OCI-LY1 (cell line): ENCODE data around the gene SLC6A18.

Experiments
- H2AFZ ChIP-seq: fragments of 200-600 bp; sonication (generic), shearing (Covaris generic); 2 replicates; pipeline ENCODE4 v1.6.0; 2014; ENCODE audit warnings: antibody characterized with exemption, mild to moderate bottlenecking, low read length
- H3F3A ChIP-seq: fragments of 200-600 bp; sonication (generic), shearing (Covaris generic); 2 replicates; pipeline ENCODE4 v1.6.0; 2014; ENCODE audit warnings: mild to moderate bottlenecking, antibody characterized with exemption, low read length, moderate library complexity; ENCODE audit not compliant: insufficient read depth
- H3K27ac ChIP-seq: fragments of 200-600 bp; sonication (generic); 2 replicates; pipeline ENCODE4 v1.5.1; 2014; ENCODE audit warnings: low read length, mixed run types, mild to moderate bottlenecking, low read depth; ENCODE audit not compliant: poor library complexity, severe bottlenecking
- H3K27me3 ChIP-seq: fragments of 200-600 bp; sonication (generic); 2 replicates; pipeline ENCODE4 v1.6.0; 2014; ENCODE audit warnings: antibody characterized with exemption, mild to moderate bottlenecking, low read length, moderate library complexity; ENCODE audit not compliant: insufficient read depth
- H3K36me3 ChIP-seq: fragments of 200-600 bp; sonication (generic); 2 replicates; pipeline ENCODE4 v1.6.1; 2014; ENCODE audit warnings: mild to moderate bottlenecking, antibody characterized with exemption, low read length, moderate library complexity, mixed read lengths; ENCODE audit not compliant: insufficient read depth
- H3K4me1 ChIP-seq: fragments of 200-600 bp; sonication (generic); 2 replicates; pipeline ENCODE4 v1.5.1; 2014; ENCODE audit warnings: mild to moderate bottlenecking, low read length, moderate library complexity; ENCODE audit not compliant: insufficient read depth, severe bottlenecking
- H3K4me2 ChIP-seq: fragments of 200-600 bp; sonication (generic), shearing (Covaris generic); 2 replicates; pipeline ENCODE4 v1.6.1; 2014; ENCODE audit warnings: low read length
- H3K4me3 ChIP-seq: fragments of 200-600 bp; sonication (generic); 2 replicates; pipeline ENCODE4 v1.5.1; 2014; ENCODE audit warnings: low read length, low read depth, mild to moderate bottlenecking, mixed read lengths; ENCODE audit not compliant: poor library complexity, severe bottlenecking
- H3K79me2 ChIP-seq: fragments of 200-600 bp; shearing (Covaris generic); 2 replicates; pipeline ENCODE4 v1.6.1; 2016; ENCODE audit warnings: mixed run types, low read length, mixed read lengths; ENCODE audit not compliant: insufficient read depth
- H3K9ac ChIP-seq: fragments of 200-600 bp; sonication (generic), shearing (Covaris generic); 2 replicates; pipeline ENCODE4 v1.6.1; 2014; ENCODE audit warnings: mild to moderate bottlenecking, low read length, mixed read lengths
- H3K9me2 ChIP-seq: fragments of 200-600 bp; sonication (generic), shearing (Covaris generic); 2 replicates; pipeline ENCODE4 v1.6.1; 2014; ENCODE audit warnings: low read depth, mild to moderate bottlenecking, low read length, mixed read lengths
- H3K9me3 ChIP-seq: fragments of 200-600 bp; shearing (Covaris generic); 2 replicates; pipeline ENCODE4 v1.6.1; 2014; ENCODE audit warnings: low read length, mixed read lengths
- H4K20me1 ChIP-seq: fragments of 200-600 bp; sonication (generic), shearing (Covaris generic); 2 replicates; pipeline ENCODE4 v1.6.0; 2016; ENCODE audit warnings: mild to moderate bottlenecking, low read length; ENCODE audit not compliant: insufficient read depth
- EZH2 ChIP-seq: fragments of 200-600 bp; sonication (generic), shearing (Covaris generic); IDR thresholded peaks from 2 replicates; pipeline ENCODE4 v1.8.0; 2017; ENCODE audit warnings: borderline replicate concordance, mixed run types, mild to moderate bottlenecking, antibody characterized with exemption, low read length, moderate library complexity, mixed read lengths
- TF ChIP-seq, protein P1 (sequence below): fragments of 200-600 bp; sonication (generic), shearing (Covaris generic); IDR thresholded peaks from 2 replicates; pipeline ENCODE4 v1.5.1; 2017; ENCODE audit warnings: mild to moderate bottlenecking, antibody characterized with exemption, low read length, moderate library complexity, mixed read lengths

The SLC6A18 gene

DNA sequence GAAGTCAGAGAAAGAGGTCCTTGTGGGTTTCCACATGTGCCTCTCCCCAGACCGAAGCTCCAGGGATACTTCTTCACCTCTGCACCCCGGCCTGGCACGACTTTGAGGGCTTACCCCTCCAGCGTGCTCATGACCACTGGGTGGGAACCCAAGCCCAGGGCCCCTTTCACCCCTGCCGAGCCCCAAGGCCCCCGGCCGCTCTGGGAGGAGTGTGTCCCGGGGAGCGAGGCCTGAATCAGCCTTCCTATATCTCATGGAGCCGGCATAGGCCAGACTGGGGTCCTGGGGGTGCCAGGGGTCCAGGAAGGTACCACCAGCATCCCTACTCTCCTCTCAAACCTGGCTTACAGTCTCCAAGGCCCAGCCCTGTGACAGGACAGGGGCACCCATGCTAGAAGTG is 52.6 kb downstream of the SLC6A18 start:
- Histone ChIP-seq H3K4me2 (no peak overlapping the region), H3K27me3 (no peaks in the 10 kb centered on the region), H3K79me2 (no peaks in the 10 kb centered on the region), H3K9ac (no peak overlapping the region), H3K9me3 (no peaks in the 10 kb centered on the region), H4K20me1 (no peaks in the 10 kb centered on the region), H2AFZ (no peak overlapping the region), H3K36me3 (peaks cover 70% of the 10 kb centered on the region), H3F3A (no peaks in the 10 kb centered on the region), H3K4me3 (no peak overlapping the region), H3K9me2 (no peaks in the 10 kb centered on the region), H3K4me1 (no peaks in the 10 kb centered on the region), H3K27ac (no peak overlapping the region)
- TF ChIP-seq EZH2, result no peak
- TF ChIP-seq, protein P1, sequence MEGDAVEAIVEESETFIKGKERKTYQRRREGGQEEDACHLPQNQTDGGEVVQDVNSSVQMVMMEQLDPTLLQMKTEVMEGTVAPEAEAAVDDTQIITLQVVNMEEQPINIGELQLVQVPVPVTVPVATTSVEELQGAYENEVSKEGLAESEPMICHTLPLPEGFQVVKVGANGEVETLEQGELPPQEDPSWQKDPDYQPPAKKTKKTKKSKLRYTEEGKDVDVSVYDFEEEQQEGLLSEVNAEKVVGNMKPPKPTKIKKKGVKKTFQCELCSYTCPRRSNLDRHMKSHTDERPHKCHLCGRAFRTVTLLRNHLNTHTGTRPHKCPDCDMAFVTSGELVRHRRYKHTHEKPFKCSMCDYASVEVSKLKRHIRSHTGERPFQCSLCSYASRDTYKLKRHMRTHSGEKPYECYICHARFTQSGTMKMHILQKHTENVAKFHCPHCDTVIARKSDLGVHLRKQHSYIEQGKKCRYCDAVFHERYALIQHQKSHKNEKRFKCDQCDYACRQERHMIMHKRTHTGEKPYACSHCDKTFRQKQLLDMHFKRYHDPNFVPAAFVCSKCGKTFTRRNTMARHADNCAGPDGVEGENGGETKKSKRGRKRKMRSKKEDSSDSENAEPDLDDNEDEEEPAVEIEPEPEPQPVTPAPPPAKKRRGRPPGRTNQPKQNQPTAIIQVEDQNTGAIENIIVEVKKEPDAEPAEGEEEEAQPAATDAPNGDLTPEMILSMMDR, result no peak

DNA sequence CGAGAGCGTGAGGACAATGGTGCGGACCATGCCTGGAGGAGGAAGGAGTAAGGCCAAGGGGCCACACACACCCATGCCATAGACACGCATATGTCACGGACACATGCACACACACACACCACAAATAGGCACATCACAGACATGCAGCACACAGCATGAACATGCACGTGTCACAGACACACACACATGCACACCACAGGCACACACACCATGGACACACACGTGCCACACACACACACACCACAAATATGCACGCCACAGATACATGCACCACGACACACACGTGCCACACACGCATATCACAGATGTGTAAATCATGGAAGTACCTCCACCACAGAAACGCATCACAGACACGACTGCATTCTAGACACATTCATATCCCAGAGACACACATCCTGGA is 53.0 kb downstream of the SLC6A18 start:
- H3K27ac ChIP-seq, result no peak overlapping the region
- H4K20me1 ChIP-seq, result no peaks in the 10 kb centered on the region
- no peaks in the 10 kb centered on the region for H3F3A ChIP-seq
- no peaks in the 10 kb centered on the region for H3K9me2 ChIP-seq
- no peak overlapping the region for H3K4me2 ChIP-seq
- no peaks in the 10 kb centered on the region for H3K27me3 ChIP-seq
- H3K4me3 ChIP-seq, result no peak overlapping the region
- no peak overlapping the region for H3K9ac ChIP-seq
- peaks cover 70% of the 10 kb centered on the region for H3K36me3 ChIP-seq
- H3K9me3 ChIP-seq, result no peaks in the 10 kb centered on the region
- H3K79me2 ChIP-seq, result no peaks in the 10 kb centered on the region
- TF ChIP-seq, protein P1, result no peak
- no peak for TF ChIP-seq EZH2
- H3K4me1 ChIP-seq, result no peaks in the 10 kb centered on the region
- H2AFZ ChIP-seq, result no peak overlapping the region

DNA sequence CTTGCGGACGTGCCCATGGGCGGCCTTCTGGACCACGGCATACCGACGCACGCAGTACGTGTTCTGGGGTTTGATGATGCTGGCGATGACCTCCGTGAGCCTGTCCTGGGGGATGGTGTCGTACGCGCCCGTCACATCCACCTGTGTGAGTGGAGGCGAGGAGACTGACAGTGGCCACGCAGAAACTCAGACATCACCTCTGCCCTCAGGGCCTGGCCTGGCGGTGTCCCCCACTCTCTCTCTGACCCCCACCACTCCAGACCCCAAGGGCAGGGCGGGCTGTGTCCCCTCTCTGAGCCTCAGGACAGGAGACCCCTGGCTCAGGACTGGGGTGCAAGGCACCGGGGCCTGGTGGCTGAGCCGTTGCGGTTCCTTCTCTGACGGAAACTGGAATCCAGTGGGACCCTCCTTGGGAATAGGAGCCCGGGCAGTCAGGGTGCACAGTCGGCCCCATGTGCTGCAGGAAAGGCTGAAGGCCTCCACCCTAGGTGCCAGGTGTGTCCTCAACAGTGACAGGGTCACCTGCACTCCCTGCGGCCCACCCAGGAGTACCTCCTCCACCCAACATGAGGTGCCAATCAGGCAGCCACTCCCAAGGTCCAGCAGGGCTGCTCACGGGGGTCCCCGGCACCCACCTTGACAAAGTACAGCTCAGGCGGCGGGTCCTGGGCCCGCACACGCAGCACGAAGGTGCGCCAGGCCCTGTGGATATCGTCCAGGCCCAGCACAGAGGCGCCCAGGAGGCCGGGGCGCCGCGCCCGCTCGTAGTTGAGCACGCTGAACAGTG is 53.7 kb downstream of the SLC6A18 start:
- Histone ChIP-seq H3K9me3 (no peaks in the 10 kb centered on the region), H3F3A (no peaks in the 10 kb centered on the region), H3K4me2 (no peak overlapping the region), H2AFZ (no peak overlapping the region), H3K36me3 (peaks cover 67% of the 10 kb centered on the region), H3K9me2 (no peaks in the 10 kb centered on the region), H3K4me1 (no peaks in the 10 kb centered on the region), H3K27ac (no peak overlapping the region), H3K27me3 (no peaks in the 10 kb centered on the region), H3K79me2 (no peaks in the 10 kb centered on the region), H3K9ac (no peak overlapping the region), H3K4me3 (no peak overlapping the region), H4K20me1 (no peaks in the 10 kb centered on the region)
- TF ChIP-seq, protein P1, result no peak
- no peak for TF ChIP-seq EZH2
